ENCODE results near the gene ETV6. TPM values are rescaled to one million over a fixed set of nuclear protein-coding genes. Genes with fewer than 3 reads are reported as not detected.
A peak's percentile ranks its signal among the peaks of the same experiment; 100 is the strongest.

Gene ETV6
- total and polyA plus RNA-seq, 9 donors: 7.0 to 11.1 (median 9.1) TPM

DNA sequence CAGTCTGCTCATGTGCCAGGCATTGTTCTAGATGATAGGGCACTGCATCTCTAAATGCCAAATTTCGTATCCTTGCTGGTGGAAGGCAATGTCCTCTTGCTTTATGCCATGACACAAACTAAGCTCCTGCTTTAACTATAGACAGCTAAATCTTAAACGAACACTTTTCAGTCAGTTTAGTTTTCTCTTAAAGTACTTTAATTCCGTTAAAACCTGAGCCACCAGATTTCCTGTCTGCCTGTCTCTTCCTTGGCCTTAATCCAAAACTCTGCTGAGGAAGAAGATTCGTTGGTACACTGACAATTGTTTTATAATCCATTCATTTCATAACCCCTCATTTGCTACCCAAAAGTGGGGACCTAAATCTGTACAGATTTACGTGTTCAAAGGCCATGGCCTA is 226.8 kb downstream of the ETV6 start:
- no peaks in the 10 kb centered on the region for H3K27me3 ChIP-seq (ENCODE audit: control insufficient read depth, insufficient read depth, low read length)
- peaks cover 16% of the 10 kb centered on the region for H3K4me1 ChIP-seq (ENCODE audit: control insufficient read depth, insufficient read depth, low read length)
- H3K4me3 ChIP-seq (ENCODE audit: low read length): no peak overlapping the region
- peaks cover 4% of the 10 kb centered on the region for H3K36me3 ChIP-seq (ENCODE audit: control insufficient read depth, insufficient read depth, low read length)
- no peak for DNase-seq
- 38% methylated on average over 4 of the region's 5 CpGs for WGBS (ENCODE audit: insufficient coverage)
- H3K27ac ChIP-seq (ENCODE audit: low read length): no peak overlapping the region
- no peaks in the 10 kb centered on the region for H3K9me3 ChIP-seq (replicated peaks; ENCODE audit: control insufficient read depth, low read depth, low read length)

DNA sequence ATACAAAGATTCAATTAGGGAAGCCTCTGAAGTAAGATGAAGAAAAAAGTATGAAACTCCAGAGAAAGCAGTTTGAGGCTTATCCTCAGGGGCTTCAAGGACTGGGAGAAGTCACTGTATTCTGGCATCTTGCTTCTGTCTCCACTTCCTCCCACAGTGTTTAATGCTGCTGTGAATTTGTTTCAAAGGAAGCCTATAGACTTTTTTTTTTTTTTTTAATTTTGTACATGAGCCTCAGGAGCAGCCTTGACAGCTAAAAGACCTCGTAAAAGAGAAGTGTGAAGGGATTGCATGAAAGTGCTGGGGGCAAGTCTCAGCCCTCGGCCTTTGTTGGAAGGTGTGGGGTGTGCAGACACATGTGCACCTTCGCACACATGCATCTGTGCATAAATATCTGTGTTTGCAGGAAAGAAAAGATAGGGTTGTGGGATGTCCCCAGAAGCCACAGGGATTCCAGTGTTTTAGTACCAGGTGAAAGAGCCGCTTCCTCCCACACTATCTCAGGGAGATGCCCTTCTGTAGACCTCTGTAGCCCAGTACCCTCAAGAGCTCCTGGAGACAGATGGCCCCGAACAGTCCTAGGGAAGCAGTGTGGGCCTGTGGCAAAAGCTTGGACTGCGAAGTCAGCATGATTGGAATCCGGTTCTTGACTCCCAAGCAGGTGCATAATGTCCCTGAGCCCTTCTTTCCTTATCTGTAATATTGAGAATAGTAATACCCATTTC is 227.8 kb downstream of the ETV6 start:
- DNase-seq: no peak
- Histone ChIP-seq H3K4me1 (ENCODE audit: control insufficient read depth, insufficient read depth, low read length) (peaks cover 16% of the 10 kb centered on the region), H3K4me3 (ENCODE audit: low read length) (no peak overlapping the region), H3K9me3 (replicated peaks; ENCODE audit: control insufficient read depth, low read depth, low read length) (no peaks in the 10 kb centered on the region), H3K27ac (ENCODE audit: low read length) (no peak overlapping the region), H3K36me3 (ENCODE audit: control insufficient read depth, insufficient read depth, low read length) (peaks cover 2% of the 10 kb centered on the region), H3K27me3 (ENCODE audit: control insufficient read depth, insufficient read depth, low read length) (no peaks in the 10 kb centered on the region)
- 100% methylated on average over 1 of the region's 7 CpGs for WGBS (ENCODE audit: insufficient coverage)

DNA sequence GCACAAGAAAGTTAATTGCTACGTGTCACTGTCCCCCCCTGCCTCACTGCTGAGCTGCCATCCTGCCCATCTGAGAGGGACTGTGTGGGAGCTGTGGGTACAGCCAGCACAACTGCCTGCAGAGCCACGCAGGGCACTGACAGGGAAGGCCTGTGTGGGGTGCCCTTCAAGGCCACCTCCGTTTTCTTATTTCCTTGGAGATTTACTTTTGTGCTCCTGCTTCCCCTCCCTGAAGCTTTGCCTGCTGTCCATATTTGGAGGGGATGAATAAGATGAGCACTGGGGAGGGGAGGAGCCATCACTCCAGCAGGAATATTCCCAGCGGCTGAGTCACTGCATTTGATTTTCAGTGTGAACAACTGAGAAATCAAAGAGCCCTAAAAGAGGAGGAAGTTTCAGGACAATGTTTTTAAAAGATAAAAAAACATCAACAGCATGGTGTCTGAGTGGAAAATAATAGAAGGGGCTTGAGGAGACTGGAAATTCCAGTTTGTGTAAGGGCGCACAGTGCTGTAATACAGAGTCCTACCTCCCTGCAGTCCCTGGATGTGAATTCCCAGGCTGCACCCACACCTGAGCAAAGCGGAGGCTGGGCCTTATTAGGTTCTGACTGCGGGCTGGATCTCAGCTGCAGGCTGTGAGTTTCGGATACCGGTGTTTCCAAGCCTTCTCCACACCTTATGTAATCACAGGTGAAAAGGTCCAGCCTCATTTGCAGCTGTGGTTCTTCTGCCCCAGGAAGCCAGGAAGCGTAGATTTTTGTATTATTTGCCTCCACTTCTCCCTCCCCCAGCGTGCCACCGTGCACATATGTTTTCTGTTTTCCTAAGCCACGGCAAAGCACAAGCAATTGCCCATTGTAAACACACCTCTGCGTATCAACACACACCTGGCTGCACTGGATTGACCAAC is 228.7 kb downstream of the ETV6 start:
- WGBS (ENCODE audit: insufficient coverage): 55% methylated on average over 7 of the region's 14 CpGs
- H3K9me3 ChIP-seq (replicated peaks; ENCODE audit: control insufficient read depth, low read depth, low read length): no peaks in the 10 kb centered on the region
- H3K27ac ChIP-seq (ENCODE audit: low read length): no peak overlapping the region
- no peak overlapping the region for H3K4me3 ChIP-seq (ENCODE audit: low read length)
- DNase-seq: peak; percentile 53
- H3K36me3 ChIP-seq (ENCODE audit: control insufficient read depth, insufficient read depth, low read length): peaks cover 2% of the 10 kb centered on the region
- no peaks in the 10 kb centered on the region for H3K27me3 ChIP-seq (ENCODE audit: control insufficient read depth, insufficient read depth, low read length)
- peaks cover 21% of the 10 kb centered on the region for H3K4me1 ChIP-seq (ENCODE audit: control insufficient read depth, insufficient read depth, low read length)

DNA sequence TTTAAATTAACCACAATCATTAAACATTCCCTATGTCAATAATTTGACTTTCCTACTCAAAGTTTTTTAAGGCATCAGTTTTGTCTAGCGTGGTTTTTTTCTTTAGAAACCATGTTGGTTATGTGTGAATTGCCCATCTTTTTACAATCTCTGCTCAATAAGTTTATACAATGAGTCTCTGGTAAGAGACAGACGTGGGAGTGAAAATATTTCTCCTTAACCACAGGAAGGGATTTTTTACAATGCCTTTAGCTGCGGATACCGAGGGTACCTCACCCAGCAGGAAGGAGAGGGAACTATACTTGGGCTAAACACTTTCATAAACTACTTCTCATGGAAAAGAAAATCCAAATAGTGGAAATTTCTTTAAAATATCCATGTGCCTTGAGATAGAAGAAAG is 229.8 kb downstream of the ETV6 start:
- H3K36me3 ChIP-seq (ENCODE audit: control insufficient read depth, insufficient read depth, low read length): peaks cover 2% of the 10 kb centered on the region
- no peak overlapping the region for H3K27ac ChIP-seq (ENCODE audit: low read length)
- WGBS (ENCODE audit: insufficient coverage): no CpG with 5 or more reads among the region's 4 CpGs
- no peaks in the 10 kb centered on the region for H3K9me3 ChIP-seq (replicated peaks; ENCODE audit: control insufficient read depth, low read depth, low read length)
- no peaks in the 10 kb centered on the region for H3K27me3 ChIP-seq (ENCODE audit: control insufficient read depth, insufficient read depth, low read length)
- no peak for DNase-seq
- H3K4me1 ChIP-seq (ENCODE audit: control insufficient read depth, insufficient read depth, low read length): peaks cover 22% of the 10 kb centered on the region
- no peak overlapping the region for H3K4me3 ChIP-seq (ENCODE audit: low read length)

DNA sequence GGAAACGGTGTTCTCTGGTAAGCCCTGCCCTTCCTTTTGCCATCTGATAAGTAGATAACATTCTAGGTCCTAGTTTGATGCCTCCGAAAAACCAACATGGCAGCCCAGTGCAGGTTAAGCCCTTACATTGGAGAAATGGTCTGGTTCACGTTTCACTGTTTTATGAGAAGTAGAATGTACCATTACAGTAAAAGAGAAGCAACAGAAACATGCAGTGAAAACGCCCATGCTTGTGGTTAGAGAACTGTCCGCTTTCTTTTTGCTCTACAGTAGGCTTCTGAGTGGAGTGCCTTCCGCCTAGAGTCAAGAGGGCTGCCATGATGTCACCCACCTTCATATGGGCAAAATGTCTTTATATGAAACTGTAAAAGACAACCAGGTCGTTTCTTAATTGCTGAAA is 230.9 kb downstream of the ETV6 start:
- DNase-seq: no peak
- peaks cover 29% of the 10 kb centered on the region for H3K4me1 ChIP-seq (ENCODE audit: control insufficient read depth, insufficient read depth, low read length)
- no peaks in the 10 kb centered on the region for H3K9me3 ChIP-seq (replicated peaks; ENCODE audit: control insufficient read depth, low read depth, low read length)
- H3K4me3 ChIP-seq (ENCODE audit: low read length): no peak overlapping the region
- H3K27me3 ChIP-seq (ENCODE audit: control insufficient read depth, insufficient read depth, low read length): no peaks in the 10 kb centered on the region
- no peak overlapping the region for H3K27ac ChIP-seq (ENCODE audit: low read length)
- 84% methylated on average over 2 of the region's 7 CpGs for WGBS (ENCODE audit: insufficient coverage)
- H3K36me3 ChIP-seq (ENCODE audit: control insufficient read depth, insufficient read depth, low read length): peaks cover 8% of the 10 kb centered on the region

DNA sequence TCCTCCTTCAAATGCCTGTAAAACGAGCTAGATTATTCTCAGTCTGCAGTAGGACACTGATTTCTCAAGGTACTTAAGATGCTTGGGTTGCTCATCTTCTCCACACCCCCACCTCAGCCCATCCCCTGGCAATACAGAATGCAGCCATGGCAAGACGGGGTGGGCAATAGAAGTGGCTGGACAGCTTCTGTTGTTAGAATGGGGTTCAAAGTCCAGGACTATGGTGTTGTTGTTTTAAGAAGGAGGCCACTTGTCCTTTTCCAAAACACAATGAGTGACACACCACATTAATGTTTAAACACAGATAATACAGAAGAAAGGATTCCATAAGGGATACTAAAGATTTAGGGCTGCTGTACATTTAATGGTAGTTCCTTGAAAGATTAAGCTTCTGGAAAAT is 232.4 kb downstream of the ETV6 start:
- no CpG with 5 or more reads among the region's 2 CpGs for WGBS (ENCODE audit: insufficient coverage)
- Histone ChIP-seq H3K27ac (ENCODE audit: low read length) (no peak overlapping the region), H3K27me3 (ENCODE audit: control insufficient read depth, insufficient read depth, low read length) (no peaks in the 10 kb centered on the region), H3K4me3 (ENCODE audit: low read length) (no peak overlapping the region), H3K9me3 (replicated peaks; ENCODE audit: control insufficient read depth, low read depth, low read length) (no peaks in the 10 kb centered on the region), H3K4me1 (ENCODE audit: control insufficient read depth, insufficient read depth, low read length) (peaks cover 30% of the 10 kb centered on the region), H3K36me3 (ENCODE audit: control insufficient read depth, insufficient read depth, low read length) (peaks cover 8% of the 10 kb centered on the region)
- DNase-seq: no peak

DNA sequence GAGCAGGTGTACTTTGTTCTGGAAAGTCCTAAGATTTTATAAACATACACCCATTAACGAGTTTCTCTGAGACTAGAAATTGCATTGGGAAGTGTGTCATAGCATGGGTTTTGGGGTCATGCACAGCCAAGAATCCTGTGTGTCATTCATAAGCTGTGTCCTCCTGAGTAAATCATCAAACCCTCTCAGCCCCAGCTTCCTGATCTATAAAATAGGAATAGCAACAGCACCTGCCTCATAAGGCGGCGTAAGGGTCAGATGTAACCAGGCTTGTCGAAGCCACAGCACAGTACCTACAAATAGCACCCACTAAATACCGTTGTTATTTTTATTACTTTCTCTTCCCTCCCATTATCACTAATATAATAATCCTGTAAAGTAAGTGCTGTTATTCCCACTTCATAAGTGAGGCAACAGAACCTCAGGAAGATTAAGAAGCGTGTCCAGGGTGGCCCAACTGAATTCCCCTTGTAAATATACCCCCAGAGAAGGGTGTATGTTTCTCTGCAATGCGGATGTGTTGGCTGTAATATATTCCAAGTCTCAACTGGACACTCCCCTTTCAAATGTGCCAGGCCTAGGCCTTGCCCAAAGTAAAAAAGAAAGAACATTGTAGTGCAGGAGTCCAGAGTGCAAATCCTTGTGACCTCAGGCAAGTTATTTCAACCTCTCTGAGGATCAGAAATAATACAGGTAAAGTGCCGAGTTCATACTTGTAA is 233.0 kb downstream of the ETV6 start:
- Histone ChIP-seq H3K27me3 (ENCODE audit: control insufficient read depth, insufficient read depth, low read length) (no peaks in the 10 kb centered on the region), H3K4me3 (ENCODE audit: low read length) (no peak overlapping the region), H3K4me1 (ENCODE audit: control insufficient read depth, insufficient read depth, low read length) (peaks cover 29% of the 10 kb centered on the region), H3K9me3 (replicated peaks; ENCODE audit: control insufficient read depth, low read depth, low read length) (no peaks in the 10 kb centered on the region), H3K27ac (ENCODE audit: low read length) (peak overlapping the region; percentile 36), H3K36me3 (ENCODE audit: control insufficient read depth, insufficient read depth, low read length) (peaks cover 8% of the 10 kb centered on the region)
- 83% methylated on average over 1 of the region's 8 CpGs for WGBS (ENCODE audit: insufficient coverage)
- DNase-seq: no peak

DNA sequence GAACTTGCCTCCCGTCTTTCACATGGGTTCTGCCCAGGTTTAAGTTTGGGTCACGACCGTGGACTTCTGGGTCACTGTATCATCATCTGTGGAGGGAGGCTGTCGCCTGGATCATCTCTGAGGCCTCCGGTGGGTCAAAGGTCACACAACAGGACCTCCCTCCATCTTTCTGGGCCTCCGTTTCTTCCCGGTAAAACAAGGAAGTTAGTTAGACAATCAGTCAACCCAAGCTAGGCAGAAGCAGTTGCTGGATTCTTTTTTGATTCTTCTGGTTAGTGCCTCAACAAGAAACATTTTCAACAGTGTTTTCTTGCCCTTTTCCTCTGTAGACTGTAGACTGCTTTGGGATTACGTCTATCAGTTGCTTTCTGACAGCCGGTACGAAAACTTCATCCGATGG is 234.6 kb downstream of the ETV6 start:
- H3K36me3 ChIP-seq (ENCODE audit: control insufficient read depth, insufficient read depth, low read length): peaks cover 17% of the 10 kb centered on the region
- 79% methylated on average over 6 of the region's 11 CpGs for WGBS (ENCODE audit: insufficient coverage)

DNA sequence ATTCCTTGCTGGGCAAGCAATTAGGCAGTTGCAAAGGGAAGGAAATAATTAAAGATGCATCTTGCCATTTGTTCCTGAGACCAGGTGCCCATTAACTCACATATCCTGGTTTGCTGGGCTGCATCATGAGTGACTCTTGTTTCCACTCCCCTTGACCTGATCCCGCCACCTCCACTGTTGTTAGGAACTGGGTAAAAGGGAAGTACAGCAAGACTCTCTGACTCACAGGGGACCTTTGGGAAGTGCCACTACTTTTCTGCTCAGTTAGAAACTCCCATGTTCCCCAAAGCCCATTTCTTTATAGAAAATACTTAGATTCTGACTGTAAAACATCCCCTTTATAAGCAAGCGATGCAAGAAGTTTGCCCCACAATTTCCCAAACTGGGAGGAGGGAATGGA is 235.2 kb downstream of the ETV6 start:
- Histone ChIP-seq H3K27me3 (ENCODE audit: control insufficient read depth, insufficient read depth, low read length) (no peaks in the 10 kb centered on the region), H3K9me3 (replicated peaks; ENCODE audit: control insufficient read depth, low read depth, low read length) (no peaks in the 10 kb centered on the region), H3K27ac (ENCODE audit: low read length) (peak overlapping the region; percentile 83), H3K4me3 (ENCODE audit: low read length) (no peak overlapping the region), H3K36me3 (ENCODE audit: control insufficient read depth, insufficient read depth, low read length) (peaks cover 17% of the 10 kb centered on the region), H3K4me1 (ENCODE audit: control insufficient read depth, insufficient read depth, low read length) (peaks cover 16% of the 10 kb centered on the region)
- peak; percentile 39 for DNase-seq
- WGBS (ENCODE audit: insufficient coverage): no CpG with 5 or more reads among the region's 2 CpGs

More for the DNA sequence above, 234.6 kb downstream of the ETV6 start:
- Histone ChIP-seq H3K4me3 (ENCODE audit: low read length) (no peak overlapping the region), H3K4me1 (ENCODE audit: control insufficient read depth, insufficient read depth, low read length) (peaks cover 16% of the 10 kb centered on the region), H3K9me3 (replicated peaks; ENCODE audit: control insufficient read depth, low read depth, low read length) (no peaks in the 10 kb centered on the region), H3K27ac (ENCODE audit: low read length) (peak overlapping the region; percentile 83), H3K27me3 (ENCODE audit: control insufficient read depth, insufficient read depth, low read length) (no peaks in the 10 kb centered on the region)
- DNase-seq: no peak

All from muscle of leg (tissue), 11 donors.